Measurements from ENCODE around the gene OBSCN.

GRCh38 chr1:228306275-228307217 is 98.7 kb downstream of the OBSCN start:
- TF ChIP-seq POLR2A (IDR thresholded peaks at IDR 0.05) = no peak
- TF ChIP-seq CTCF (IDR thresholded peaks at IDR 0.05) = no peak

All from adrenal gland (tissue), 5 donors.